ENCODE measurements around the gene PDE4A.
"Not testable (repeated sequence)": the region's sequence is repeated elsewhere in the genome, so short reads cannot be mapped to it uniquely, and the experiment has no call there.

The PDE4A gene

DNA sequence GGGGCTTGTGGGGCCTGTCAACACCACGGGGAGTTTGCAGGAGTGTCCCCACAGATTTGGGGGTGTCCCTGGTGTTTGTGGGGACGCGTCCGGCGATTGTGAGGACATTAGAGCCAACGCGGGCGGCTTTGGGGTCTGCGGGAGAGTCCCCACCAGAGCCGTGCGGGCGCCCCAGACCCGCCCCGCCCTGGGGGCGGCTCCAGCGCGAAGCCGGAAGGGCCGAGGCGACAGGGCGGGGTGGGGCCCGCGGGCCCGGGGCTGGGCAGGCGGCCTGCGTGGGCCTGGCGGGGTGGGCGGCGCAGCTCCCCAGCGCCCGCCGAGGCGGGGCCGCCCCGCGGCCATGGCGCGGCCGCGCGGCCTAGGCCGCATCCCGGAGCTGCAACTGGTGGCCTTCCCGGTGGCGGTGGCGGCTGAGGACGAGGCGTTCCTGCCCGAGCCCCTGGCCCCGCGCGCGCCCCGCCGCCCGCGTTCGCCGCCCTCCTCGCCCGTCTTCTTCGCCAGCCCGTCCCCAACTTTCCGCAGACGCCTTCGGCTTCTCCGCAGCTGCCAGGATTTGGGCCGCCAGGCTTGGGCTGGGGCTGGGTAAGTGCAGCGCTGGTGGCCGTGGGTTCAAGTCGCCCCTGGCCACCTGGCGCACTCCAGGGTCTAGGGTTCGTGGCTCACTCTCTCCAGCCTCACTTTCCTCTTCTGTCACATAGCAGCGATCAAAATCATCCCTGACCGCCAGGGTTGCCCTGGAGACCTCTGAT is 10.3 kb downstream of the PDE4A start:
- DNase-seq: no peak

DNA sequence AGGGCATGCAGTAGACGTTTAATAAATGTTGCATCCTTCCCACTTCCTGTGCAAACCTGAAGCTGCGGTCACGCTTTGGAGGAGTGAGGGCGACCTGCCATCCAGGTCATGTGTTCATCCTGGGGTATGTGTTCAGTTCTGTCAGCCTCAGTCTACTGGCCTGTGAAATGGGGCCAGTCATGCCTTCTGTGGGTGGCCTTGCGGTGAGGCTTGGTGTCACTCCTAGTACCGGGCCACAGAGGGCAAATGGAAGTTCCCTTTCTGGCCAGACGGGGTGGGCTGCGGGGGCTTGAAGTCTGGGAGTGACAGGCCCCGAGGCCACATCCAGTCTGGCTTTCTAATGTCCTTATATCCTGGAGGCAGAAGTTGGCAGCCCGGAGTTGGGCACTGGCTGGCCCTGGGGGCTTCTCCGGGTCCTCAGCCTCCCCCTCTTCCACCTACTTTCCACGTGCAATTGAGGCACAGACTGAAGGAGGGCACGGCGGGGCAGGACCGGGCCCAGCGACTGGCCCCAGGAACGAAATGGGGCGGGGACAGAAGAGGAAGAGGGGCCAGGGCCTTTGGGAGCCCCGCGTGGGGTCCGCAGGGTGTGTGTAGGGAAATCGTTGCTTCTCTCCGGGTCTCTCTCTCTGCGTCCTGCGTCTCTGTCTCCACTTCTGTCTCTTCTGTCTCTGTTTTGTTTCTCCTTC is 11.1 kb downstream of the PDE4A start:
- peak; percentile 55 for DNase-seq

DNA sequence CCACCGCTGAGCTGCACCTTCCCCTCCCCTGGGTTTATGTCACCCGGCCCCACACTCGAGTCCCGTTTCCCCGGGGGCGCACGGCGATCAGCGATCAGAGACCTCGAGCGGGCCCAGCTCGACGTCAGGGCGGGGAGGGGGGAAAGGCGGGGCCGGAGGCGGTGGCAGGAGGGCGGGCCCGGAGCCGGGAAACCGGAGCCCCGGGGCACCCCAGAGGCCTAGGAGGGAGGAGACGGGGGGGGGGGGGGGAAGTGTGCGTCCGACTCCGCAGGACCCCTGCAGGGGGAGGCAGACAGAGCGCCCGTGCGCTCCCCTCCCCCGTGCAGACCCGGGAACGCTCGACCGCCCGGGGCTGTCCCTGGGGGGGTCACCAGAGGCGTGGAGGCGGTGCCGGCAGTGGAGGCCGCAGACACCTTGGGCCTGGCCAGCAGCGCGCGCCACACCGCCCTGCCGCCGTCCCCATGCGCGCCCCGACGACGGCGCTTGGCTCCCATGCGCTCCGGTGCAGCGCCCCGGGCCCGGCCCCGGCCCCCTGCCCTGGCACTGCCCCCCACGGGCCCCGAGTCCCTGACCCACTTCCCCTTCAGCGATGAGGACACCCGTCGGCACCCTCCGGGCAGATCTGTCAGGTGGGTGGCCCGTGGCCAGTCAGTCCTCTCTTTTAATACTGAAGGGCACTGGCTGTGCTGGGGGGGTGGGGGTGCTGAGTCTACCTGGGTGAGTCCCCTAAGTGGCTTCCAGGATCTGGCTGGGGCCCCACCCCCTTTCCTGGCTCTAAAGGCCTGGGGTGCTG is 11.8 kb downstream of the PDE4A start:
- peak; percentile 68 for DNase-seq

DNA sequence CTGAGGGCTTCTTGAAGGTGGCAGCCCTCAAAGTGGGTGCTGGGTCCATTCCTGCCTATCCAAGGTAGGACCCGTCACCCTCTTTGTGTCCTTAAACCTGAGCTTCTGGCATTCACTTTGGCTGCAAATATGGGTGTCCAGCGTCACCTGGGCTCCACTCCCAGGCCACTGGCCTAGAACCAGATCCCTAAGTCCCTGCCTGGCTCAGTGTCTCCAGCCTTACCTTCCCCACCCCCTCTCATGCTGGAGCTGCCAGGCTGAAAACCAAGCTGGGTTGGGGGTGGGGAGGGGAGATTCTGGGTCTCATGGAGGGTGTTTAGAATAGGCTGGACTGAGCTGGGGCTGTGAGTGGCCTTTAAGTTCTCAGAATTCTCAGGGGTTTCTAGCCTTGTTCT is 12.4 kb downstream of the PDE4A start:
- DNase-seq: no peak

DNA sequence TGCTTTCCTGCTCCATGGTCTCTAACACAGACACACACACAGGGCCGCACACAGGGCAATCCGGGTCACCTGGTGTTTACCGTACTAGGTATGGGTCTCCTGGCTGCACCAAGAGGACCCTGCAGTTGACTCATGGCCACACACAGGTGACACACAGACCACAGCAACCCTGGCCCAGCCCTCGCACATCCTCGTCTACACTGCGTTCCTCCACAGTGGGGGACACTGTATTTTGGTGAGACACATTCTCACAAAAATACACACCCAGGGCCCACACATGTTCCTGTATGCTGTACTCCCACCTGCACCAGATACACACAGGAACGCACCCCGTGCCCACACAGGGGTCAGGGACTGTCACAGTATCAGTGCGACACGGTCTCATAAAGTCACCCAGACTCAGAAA is 12.8 kb downstream of the PDE4A start:
- DNase-seq: no peak

GRCh38 chr19:10439588-10439987 is 19.2 kb downstream of the PDE4A start:
- DNase-seq: no peak

DNA sequence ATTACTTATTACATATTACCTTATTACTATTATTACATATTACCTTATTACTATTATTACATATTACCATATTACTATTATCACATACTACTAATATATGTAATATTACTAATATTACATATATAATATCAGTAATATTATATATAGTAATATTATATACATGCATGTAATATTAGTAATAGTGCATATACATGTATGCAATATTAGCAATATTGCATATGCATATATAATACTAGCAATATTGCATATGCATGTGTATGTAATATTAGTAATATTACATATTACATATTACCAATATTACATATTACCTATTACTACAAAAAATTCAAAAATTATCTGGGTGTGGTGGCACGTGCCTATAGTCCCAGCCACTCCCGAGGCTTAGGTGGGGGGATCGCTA is 22.4 kb downstream of the PDE4A start:
- DNase-seq: no peak

GRCh38 chr19:10449037-10449436 is 28.7 kb downstream of the PDE4A start:
- no peak for DNase-seq

GRCh38 chr19:10450191-10450852 is 30.0 kb downstream of the PDE4A start:
- DNase-seq: no peak

GRCh38 chr19:10450853-10451609 is 30.7 kb downstream of the PDE4A start:
- no peak for DNase-seq

GRCh38 chr19:10452726-10453618 is 32.6 kb downstream of the PDE4A start:
- no peak for DNase-seq

- DNase-seq: no peak
Observed at GRCh38 chr19:10453852-10454251, 33.5 kb downstream of the PDE4A start.

DNA sequence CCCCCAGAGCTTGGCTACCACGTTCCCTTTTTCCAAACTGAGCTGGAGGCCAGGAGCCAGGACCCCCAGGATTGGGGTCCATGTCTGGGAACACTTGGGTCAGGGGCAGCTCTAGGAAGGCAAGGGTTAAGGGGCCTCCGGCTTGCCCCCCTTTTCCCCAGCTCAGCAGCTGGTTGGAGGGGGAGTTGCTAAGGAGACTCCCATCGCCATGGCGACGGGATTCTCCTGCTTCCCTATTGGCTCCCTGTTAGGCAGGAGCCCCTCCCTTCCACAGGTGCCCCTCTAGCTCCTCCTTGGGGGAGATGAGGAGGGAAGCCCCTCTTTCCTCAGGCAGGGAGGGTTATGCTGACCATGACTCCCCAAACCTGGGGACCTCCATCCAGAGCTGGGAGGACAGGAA is 33.9 kb downstream of the PDE4A start:
- no peak for DNase-seq

DNA sequence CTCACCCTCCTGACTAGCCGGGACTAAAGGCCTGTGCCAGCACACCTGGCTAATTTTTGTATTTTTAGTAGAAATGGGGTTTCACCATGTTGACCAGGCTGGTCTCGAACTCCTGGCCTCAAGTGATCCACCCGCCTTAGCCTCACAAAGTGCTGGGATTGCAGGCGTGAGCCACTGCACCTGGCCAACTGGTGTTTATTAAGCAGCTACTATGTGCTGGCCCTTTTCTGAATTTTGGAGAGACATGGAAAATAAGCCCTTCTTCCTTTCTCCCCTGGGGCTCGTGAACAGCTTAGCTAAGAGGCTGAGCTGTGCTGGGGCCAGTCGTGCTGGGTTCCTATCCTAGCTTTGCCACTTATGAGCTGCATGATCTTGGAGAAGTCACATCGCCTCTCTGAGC is 38.4 kb downstream of the PDE4A start:
- not testable (repeated sequence) for DNase-seq

DNA sequence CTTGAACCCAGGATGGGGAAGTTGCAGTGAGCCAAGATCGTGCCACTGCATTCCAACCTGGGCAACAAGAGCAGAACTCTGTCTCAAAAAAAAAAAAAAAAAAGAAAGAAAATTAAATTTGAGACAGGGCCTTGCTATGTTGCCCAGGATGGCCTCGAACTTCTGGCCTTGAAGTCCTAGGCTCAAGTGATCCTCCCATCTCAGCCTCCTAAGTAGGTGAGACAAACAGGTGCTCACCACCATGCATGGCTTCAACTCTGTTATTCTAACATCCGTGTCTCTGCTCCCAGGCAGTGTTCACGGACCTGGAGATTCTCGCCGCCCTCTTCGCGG is 40.3 kb downstream of the PDE4A start:
- DNase-seq: no peak

- peak; percentile 82 for DNase-seq
Observed at GRCh38 chr19:10461047-10461949, 41.0 kb downstream of the PDE4A start.

DNA sequence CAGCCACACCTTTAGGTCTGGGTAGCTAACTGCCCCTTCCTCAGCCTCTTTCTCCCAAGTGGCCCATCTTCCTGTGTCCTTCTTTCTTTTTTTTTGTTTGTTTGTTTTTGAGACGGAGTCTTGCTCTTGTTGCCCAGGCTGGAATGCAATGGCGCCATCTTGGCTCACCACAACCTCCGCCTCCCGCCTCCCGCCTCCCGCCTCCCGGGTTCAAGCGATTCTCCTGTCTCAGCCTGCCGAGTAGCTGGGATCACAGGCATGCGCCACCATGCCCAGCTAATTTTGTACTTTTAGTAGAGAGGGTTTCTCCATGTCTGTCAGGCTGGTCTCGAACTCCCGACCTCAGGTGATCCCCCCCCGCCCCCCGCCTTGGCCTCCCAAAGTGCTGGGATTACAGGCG is 41.7 kb downstream of the PDE4A start:
- not testable (repeated sequence) for DNase-seq

DNA sequence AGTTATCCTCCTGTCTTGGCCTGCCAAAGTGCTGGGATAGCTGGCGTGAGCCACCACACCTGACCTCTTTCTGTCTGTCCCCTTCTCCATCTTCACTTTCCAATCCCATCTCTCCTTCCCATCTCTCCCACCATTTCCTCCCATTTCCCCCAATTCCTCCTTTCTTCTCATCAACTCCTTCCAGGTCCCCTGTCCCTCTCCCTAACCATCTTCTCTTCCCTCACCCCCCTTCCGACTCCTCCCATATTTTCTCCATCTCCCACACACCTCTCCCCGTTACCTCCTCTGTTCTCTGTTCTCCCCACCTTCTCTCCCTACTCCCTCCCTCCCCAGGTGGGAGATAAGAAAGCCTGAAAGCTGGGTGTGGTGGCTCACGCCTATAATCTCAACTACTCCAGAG is 42.2 kb downstream of the PDE4A start:
- no peak for DNase-seq

GRCh38 chr19:10464456-10464855 is 44.1 kb downstream of the PDE4A start:
- no peak for DNase-seq

DNA sequence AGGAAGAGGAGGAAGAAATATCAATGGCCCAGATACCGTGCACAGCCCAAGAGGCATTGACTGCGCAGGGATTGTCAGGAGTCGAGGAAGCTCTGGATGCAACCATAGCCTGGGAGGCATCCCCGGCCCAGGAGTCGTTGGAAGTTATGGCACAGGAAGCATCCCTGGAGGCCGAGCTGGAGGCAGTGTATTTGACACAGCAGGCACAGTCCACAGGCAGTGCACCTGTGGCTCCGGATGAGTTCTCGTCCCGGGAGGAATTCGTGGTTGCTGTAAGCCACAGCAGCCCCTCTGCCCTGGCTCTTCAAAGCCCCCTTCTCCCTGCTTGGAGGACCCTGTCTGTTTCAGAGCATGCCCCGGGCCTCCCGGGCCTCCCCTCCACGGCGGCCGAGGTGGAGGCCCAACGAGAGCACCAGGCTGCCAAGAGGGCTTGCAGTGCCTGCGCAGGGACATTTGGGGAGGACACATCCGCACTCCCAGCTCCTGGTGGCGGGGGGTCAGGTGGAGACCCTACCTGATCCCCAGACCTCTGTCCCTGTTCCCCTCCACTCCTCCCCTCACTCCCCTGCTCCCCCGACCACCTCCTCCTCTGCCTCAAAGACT is 46.9 kb downstream of the PDE4A start:
- DNase-seq: no peak

Data from activated naive CD4-positive, alpha-beta T cell treated with Interleukin-2 at 50 U/mL for 16 hours (primary cell).